ENCODE measurements around the gene TOR2A. TPM values are rescaled to one million over a fixed set of nuclear protein-coding genes. Genes with fewer than 3 reads are reported as not detected.

The TOR2A gene
- polyA plus RNA-seq, 3 donors = 17.6 to 19.8 (median 18.6) TPM

Other genes starting within 250 kb of the TOR2A start
- 10 to 100 TPM; 27.7 to 33.4 (median 33.1) TPM for gene STXBP1, start 123.0 kb downstream of the TOR2A start, polyA plus RNA-seq (ENCODE audit: insufficient read length in 3 of 3)
- gene CFAP157, start 28.3 kb downstream of the TOR2A start, polyA plus RNA-seq (ENCODE audit: insufficient read length in 3 of 3) = 1 to 10 TPM; 4.6 to 6.6 (median 6.5) TPM
- 10 to 100 TPM in 2 of 3 donors, 1 to 10 TPM in 1; 7.8 to 13.5 (median 13.2) TPM for gene PTRH1, start 19.6 kb downstream of the TOR2A start, polyA plus RNA-seq (ENCODE audit: insufficient read length in 3 of 3)
- under 1 TPM; 0.20 to 0.37 (median 0.26) TPM for gene TTC16, start 19.2 kb downstream of the TOR2A start, polyA plus RNA-seq (ENCODE audit: insufficient read length in 3 of 3)
- 10 to 100 TPM; 13.4 to 20.4 (median 19.7) TPM for gene SH2D3C, start 43.4 kb upstream of the TOR2A start, polyA plus RNA-seq (ENCODE audit: insufficient read length in 3 of 3)
- gene CDK9, start 50.7 kb upstream of the TOR2A start, polyA plus RNA-seq (ENCODE audit: insufficient read length in 3 of 3) = 10 to 100 TPM; 74.6 to 78.2 (median 77.1) TPM
- gene FPGS, start 67.6 kb upstream of the TOR2A start, polyA plus RNA-seq (ENCODE audit: insufficient read length in 3 of 3) = 10 to 100 TPM; 45.4 to 53.4 (median 50.6) TPM
- gene ENG, start 119.4 kb upstream of the TOR2A start, polyA plus RNA-seq (ENCODE audit: insufficient read length in 3 of 3) = 10 to 100 TPM; 74.0 to 99.8 (median 89.8) TPM
- gene AK1, start 142.4 kb upstream of the TOR2A start, polyA plus RNA-seq (ENCODE audit: insufficient read length in 3 of 3) = 10 to 100 TPM; 44.0 to 46.4 (median 44.7) TPM
- 10 to 100 TPM; 48.1 to 50.6 (median 49.2) TPM for gene ST6GALNAC6, start 164.3 kb upstream of the TOR2A start, polyA plus RNA-seq (ENCODE audit: insufficient read length in 3 of 3)
- gene ST6GALNAC4, start 181.7 kb upstream of the TOR2A start, polyA plus RNA-seq (ENCODE audit: insufficient read length in 3 of 3) = 10 to 100 TPM; 13.5 to 17.2 (median 16.1) TPM
- gene PIP5KL1, start 195.5 kb upstream of the TOR2A start, polyA plus RNA-seq (ENCODE audit: insufficient read length in 3 of 3) = 1 to 10 TPM; 1.9 to 2.9 (median 2.7) TPM
- gene DPM2, start 202.6 kb upstream of the TOR2A start, polyA plus RNA-seq (ENCODE audit: insufficient read length in 3 of 3) = 10 to 100 TPM; 38.3 to 43.6 (median 40.8) TPM
- 10 to 100 TPM; 38.0 to 51.3 (median 44.6) TPM for gene EEIG1, start 245.7 kb upstream of the TOR2A start, polyA plus RNA-seq (ENCODE audit: insufficient read length in 3 of 3)